HEK293T (cell line): ENCODE data around the gene MACROD2.

Experiments
- CTCF ChIA-PET: fragments of 350-600 bp; formaldehyde crosslinking; extraction: SDS; loops from one replicate; lab custom pipeline; 2021; ENCODE audit warnings: antibody characterized with exemption, inconsistent platforms; lab: Yijun Ruan, JAX
- POLR2A ChIA-PET: fragments of 350-600 bp; formaldehyde crosslinking; extraction: SDS; loops from one replicate; lab custom pipeline; 2020; ENCODE audit warnings: antibody characterized with exemption, inconsistent platforms; lab: Yijun Ruan, JAX
- DNase-seq: peaks from one replicate; pipeline ENCODE4 v3.0.0; 2012; ENCODE audit warnings: mixed read lengths; ENCODE audit errors: extremely low spot score
- ARNT ChIP-seq: fragments of 450-650 bp; IDR thresholded peaks from 2 replicates; pipeline ENCODE4 v1.6.1; 2017; ENCODE audit warnings: mild to moderate bottlenecking
- BHLHE40 ChIP-seq: fragments of 450-650 bp; IDR thresholded peaks from 2 replicates; pipeline ENCODE4 v1.6.1; 2016; ENCODE audit warnings: mild to moderate bottlenecking, moderate library complexity, borderline replicate concordance
- CTBP1 ChIP-seq: fragments of 450-650 bp; IDR thresholded peaks from 2 replicates; pipeline ENCODE4 v1.6.1; 2016; ENCODE audit warnings: borderline replicate concordance
- ELF4 ChIP-seq: fragments of 450-650 bp; IDR thresholded peaks from 2 replicates; pipeline ENCODE4 v1.6.1; 2017; ENCODE audit warnings: antibody characterized with exemption
- FOXA1 ChIP-seq: fragments of 450-650 bp; IDR thresholded peaks from 2 replicates; pipeline ENCODE4 v1.6.1; 2016; ENCODE audit warnings: mild to moderate bottlenecking
- FOXK2 ChIP-seq: fragments of 450-650 bp; IDR thresholded peaks from 2 replicates; pipeline ENCODE4 v1.6.1; 2016; ENCODE audit warnings: mild to moderate bottlenecking
- FOXM1 ChIP-seq: fragments of 450-650 bp; IDR thresholded peaks from 2 replicates; pipeline ENCODE4 v1.6.1; 2017; ENCODE audit warnings: mild to moderate bottlenecking, borderline replicate concordance
- HDGF ChIP-seq: fragments of 450-650 bp; IDR thresholded peaks from 2 replicates; pipeline ENCODE4 v1.6.1; 2017; ENCODE audit warnings: antibody characterized with exemption, borderline replicate concordance
- L3MBTL2 ChIP-seq: fragments of 450-650 bp; conservative IDR thresholded peaks from 2 replicates; pipeline ENCODE4 v1.6.1; 2016; ENCODE audit warnings: mild to moderate bottlenecking
- LEF1 ChIP-seq: fragments of 450-650 bp; IDR thresholded peaks from 2 replicates; pipeline ENCODE4 v1.6.1; 2017; ENCODE audit warnings: mild to moderate bottlenecking, borderline replicate concordance
- NFRKB ChIP-seq: fragments of 450-650 bp; IDR thresholded peaks from 2 replicates; pipeline ENCODE4 v1.6.1; 2016; ENCODE audit warnings: mild to moderate bottlenecking, moderate library complexity
- PKNOX1 ChIP-seq: fragments of 450-650 bp; IDR thresholded peaks from 2 replicates; pipeline ENCODE4 v1.6.1; 2016
- SP1 ChIP-seq: fragments of 450-650 bp; IDR thresholded peaks from 2 replicates; pipeline ENCODE4 v1.6.1; 2017
- SUZ12 ChIP-seq: fragments of 450-650 bp; IDR thresholded peaks from 2 replicates; pipeline ENCODE4 v1.6.1; 2016; ENCODE audit warnings: mild to moderate bottlenecking
- TARDBP ChIP-seq: fragments of 450-650 bp; IDR thresholded peaks from 2 replicates; pipeline ENCODE4 v1.6.1; 2016
- ZNF384 ChIP-seq: fragments of 450-650 bp; IDR thresholded peaks from 2 replicates; pipeline ENCODE4 v1.6.1; 2016

The MACROD2 gene

GRCh38 chr20:14821251-14821650, 825.9 kb downstream of the MACROD2 start:
- ChIA-PET POLR2A (no interaction called here), CTCF (no interaction called here)
- TF ChIP-seq CTBP1: no peak
- no peak for TF ChIP-seq FOXM1
- no peak for TF ChIP-seq ARNT
- TF ChIP-seq SUZ12: no peak
- TF ChIP-seq SP1: no peak
- TF ChIP-seq FOXA1: no peak
- no peak for TF ChIP-seq NFRKB
- TF ChIP-seq HDGF: no peak
- no peak for TF ChIP-seq FOXK2
- no peak for TF ChIP-seq ELF4
- TF ChIP-seq TARDBP: no peak
- no peak for TF ChIP-seq PKNOX1
- TF ChIP-seq L3MBTL2: no peak
- no peak for TF ChIP-seq BHLHE40
- no peak for TF ChIP-seq ZNF384
- DNase-seq: no peak

GRCh38 chr20:14824996-14825395, 829.7 kb downstream of the MACROD2 start:
- no peak for TF ChIP-seq ARNT
- no peak for TF ChIP-seq SUZ12
- no peak for TF ChIP-seq HDGF
- TF ChIP-seq FOXA1: no peak
- TF ChIP-seq TARDBP: no peak
- TF ChIP-seq NFRKB: no peak
- no peak for TF ChIP-seq L3MBTL2
- no peak for TF ChIP-seq FOXM1
- TF ChIP-seq SP1: no peak
- TF ChIP-seq ELF4: no peak
- TF ChIP-seq PKNOX1: no peak
- TF ChIP-seq ZNF384: no peak
- no peak for TF ChIP-seq LEF1
- TF ChIP-seq FOXK2: no peak
- TF ChIP-seq CTBP1: no peak
- DNase-seq: no peak
- POLR2A ChIA-PET: no interaction called here
- CTCF ChIA-PET: no interaction called here

- ChIA-PET POLR2A (no interaction called here), CTCF (no interaction called here)
- TF ChIP-seq BHLHE40 (no peak), SUZ12 (no peak), FOXK2 (no peak), ARNT (no peak), PKNOX1 (no peak), HDGF (no peak), ZNF384 (no peak), CTBP1 (no peak), FOXM1 (no peak), ELF4 (no peak), L3MBTL2 (no peak), TARDBP (no peak), NFRKB (no peak), LEF1 (no peak), FOXA1 (no peak), SP1 (no peak)
- DNase-seq: no peak
Measured at GRCh38 chr20:14826543-14827313, 831.4 kb downstream of the MACROD2 start.

- CTCF ChIA-PET: no interaction called here
- TF ChIP-seq HDGF (no peak), CTBP1 (no peak), FOXK2 (no peak), TARDBP (no peak), NFRKB (no peak), ARNT (no peak), SUZ12 (no peak), PKNOX1 (no peak), ZNF384 (no peak), ELF4 (no peak)
- DNase-seq: no peak
- POLR2A ChIA-PET: no interaction called here
Measured at GRCh38 chr20:14828459-14828858, 833.1 kb downstream of the MACROD2 start.

- ChIA-PET CTCF (no interaction called here), POLR2A (no interaction called here)
- no peak for TF ChIP-seq FOXK2
- TF ChIP-seq TARDBP: no peak
- TF ChIP-seq SP1: no peak
- no peak for TF ChIP-seq PKNOX1
- no peak for TF ChIP-seq ELF4
- no peak for TF ChIP-seq BHLHE40
- TF ChIP-seq LEF1: no peak
- no peak for TF ChIP-seq L3MBTL2
- DNase-seq: no peak
Measured at GRCh38 chr20:14829906-14830305, 834.6 kb downstream of the MACROD2 start.

GRCh38 chr20:14830466-14830865, 835.1 kb downstream of the MACROD2 start:
- POLR2A ChIA-PET: no interaction called here
- DNase-seq: no peak
- CTCF ChIA-PET: no interaction called here
- TF ChIP-seq FOXA1 (no peak), TARDBP (no peak), BHLHE40 (no peak), SP1 (no peak), ARNT (no peak), PKNOX1 (no peak), ELF4 (no peak), SUZ12 (no peak), FOXM1 (no peak), HDGF (no peak), L3MBTL2 (no peak), CTBP1 (no peak), NFRKB (no peak), ZNF384 (no peak), LEF1 (no peak), FOXK2 (no peak)
